GM18505 (cell line): ENCODE measurements around the gene NUF2.

Experiments used
- ATAC-seq: cut with Tn5 transposase; IDR thresholded peaks from one replicate; pipeline ENCODE4 v1.9.1; 2021; ENCODE audit not compliant: unreplicated experiment
- POLR2A ChIP-seq: IDR thresholded peaks from 4 replicates; pipeline ENCODE4 v1.6.1; 2011; ENCODE audit warnings: borderline replicate concordance; ENCODE audit not compliant: insufficient read depth, insufficient read length; ENCODE audit errors: extremely low read depth

The NUF2 gene

DNA sequence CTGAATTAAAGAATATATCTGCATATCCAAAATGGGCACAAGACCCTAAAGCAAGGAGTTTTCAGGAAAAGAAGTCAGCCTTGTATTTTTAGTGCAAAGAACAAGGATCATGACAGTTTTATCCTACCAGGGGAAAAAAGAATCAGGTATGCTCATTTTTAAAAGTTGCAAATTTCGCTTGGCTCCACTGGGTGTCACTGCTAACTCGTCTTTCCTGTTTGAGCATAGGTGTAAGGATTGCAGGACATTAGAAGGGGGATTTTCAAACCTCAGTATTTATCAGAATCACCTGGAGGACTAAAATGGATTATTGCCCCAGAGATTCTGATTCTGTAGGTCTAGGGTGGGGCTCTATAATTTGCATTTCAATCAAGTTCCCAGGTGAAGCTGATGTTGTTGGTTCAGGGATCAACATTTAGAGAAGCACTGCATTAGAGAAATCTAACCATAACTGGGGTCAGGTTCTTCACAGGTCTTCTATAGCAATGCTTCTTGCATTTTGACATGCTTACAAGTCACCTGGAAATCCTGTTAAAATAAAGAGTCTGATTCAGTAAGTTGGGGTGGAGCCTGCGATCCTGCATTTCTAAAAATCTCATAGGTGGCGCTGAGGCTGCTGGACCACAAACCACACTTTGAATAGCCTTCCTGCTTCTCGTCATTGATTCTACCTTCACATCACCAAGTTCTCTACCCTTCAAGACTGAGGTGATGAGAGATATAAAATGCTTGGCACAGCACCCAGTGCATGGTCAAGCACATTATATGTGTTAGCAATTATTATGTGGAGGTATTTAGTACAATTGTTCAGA is 39.6 kb downstream of the NUF2 start:
- TF ChIP-seq POLR2A: no peak
- no peak for ATAC-seq

GRCh38 chr1:163365186-163365585 is 43.4 kb downstream of the NUF2 start:
- no peak for TF ChIP-seq POLR2A
- no peak for ATAC-seq

GRCh38 chr1:163366555-163366954 is 44.8 kb downstream of the NUF2 start:
- TF ChIP-seq POLR2A: no peak
- ATAC-seq: no peak

- TF ChIP-seq POLR2A: no peak
- no peak for ATAC-seq
These were observed 46.0 kb downstream of the NUF2 start for GRCh38 chr1:163367721-163368120.

- TF ChIP-seq POLR2A: no peak
- ATAC-seq: no peak
These were observed 50.8 kb downstream of the NUF2 start for GRCh38 chr1:163372576-163372975.

DNA sequence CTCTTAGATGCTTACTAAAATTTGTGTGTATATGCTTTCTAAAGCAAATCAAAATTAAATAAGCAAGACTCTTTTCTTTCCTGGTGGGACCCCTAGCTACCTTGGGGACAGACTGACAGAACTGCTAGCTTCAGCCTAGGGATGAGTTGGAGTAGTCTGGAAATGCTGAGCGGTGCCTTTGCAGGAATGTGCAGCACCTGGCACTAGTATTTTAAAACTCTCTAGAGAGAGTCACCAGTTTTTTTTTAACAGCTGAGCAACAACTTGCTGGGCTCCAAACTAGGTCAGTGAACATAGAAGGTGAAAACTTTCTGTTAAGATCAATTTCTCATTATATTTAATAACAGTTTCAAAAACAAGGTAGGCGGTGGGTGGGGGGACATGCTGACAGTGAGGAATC is 56.8 kb downstream of the NUF2 start:
- ATAC-seq: no peak
- TF ChIP-seq POLR2A: no peak

DNA sequence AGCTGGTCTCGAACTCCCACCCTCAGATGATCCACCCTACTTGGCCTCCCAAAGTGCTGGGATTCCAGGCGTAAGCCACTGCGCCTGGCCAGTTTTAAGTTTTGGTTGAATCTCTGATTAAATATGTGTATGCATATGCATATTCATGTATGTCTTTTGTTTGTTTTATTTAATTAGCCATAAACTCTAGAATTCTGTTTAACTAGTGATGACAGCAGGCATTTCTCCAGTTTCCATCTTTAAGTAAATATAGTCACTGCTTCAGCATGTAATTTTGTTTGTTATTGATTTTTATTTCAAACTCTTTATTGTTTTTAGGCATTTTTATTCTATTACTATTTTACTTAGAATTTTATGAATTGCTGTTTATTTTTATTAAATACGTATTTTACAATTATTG is 58.0 kb downstream of the NUF2 start:
- ATAC-seq: no peak
- TF ChIP-seq POLR2A: no peak

GRCh38 chr1:163381487-163382184 is 59.9 kb downstream of the NUF2 start:
- no peak for TF ChIP-seq POLR2A
- no peak for ATAC-seq

- no peak for ATAC-seq
- TF ChIP-seq POLR2A: no peak
These were observed 60.6 kb downstream of the NUF2 start for GRCh38 chr1:163382395-163382794.

- TF ChIP-seq POLR2A: no peak
- no peak for ATAC-seq
These were observed 65.4 kb downstream of the NUF2 start for GRCh38 chr1:163387146-163387545.

DNA sequence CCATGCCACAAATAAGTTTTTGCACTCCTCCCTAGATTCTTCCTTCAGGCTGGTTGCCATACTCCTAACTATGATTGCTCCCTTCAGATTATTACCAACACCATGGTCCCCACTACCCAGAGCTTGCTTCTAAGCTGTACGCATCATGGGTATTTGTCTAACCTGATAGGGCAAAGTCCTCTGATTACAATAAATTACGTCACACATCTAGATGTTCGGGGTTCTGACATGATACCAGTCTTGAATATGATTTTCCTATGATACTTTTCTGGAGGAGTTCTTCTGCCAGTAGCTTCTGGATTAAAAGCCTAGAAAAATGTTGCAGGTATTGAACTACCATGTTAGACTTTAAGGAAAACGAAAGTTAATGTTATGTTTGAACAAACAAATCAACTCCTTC is 67.2 kb downstream of the NUF2 start:
- no peak for TF ChIP-seq POLR2A
- no peak for ATAC-seq

DNA sequence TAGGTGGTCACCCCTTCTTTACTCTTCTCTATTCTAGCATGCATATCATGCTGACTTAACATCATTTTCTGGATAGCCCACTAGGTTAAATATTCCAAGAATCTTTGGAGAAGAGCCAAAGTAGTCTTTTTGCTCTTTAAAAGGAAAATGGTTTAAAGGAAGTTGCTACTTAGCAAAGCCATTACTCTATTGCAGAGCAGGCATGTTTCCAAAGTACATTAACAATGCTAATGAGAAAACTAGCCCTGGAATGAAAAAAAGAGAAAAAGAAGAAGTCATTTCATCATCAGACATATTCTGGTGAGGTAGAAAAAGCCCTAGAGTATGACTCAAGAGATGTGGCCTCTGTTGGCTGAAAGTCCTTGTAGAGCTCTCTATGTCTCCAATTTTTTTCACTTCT is 74.0 kb downstream of the NUF2 start:
- no peak for ATAC-seq
- no peak for TF ChIP-seq POLR2A

DNA sequence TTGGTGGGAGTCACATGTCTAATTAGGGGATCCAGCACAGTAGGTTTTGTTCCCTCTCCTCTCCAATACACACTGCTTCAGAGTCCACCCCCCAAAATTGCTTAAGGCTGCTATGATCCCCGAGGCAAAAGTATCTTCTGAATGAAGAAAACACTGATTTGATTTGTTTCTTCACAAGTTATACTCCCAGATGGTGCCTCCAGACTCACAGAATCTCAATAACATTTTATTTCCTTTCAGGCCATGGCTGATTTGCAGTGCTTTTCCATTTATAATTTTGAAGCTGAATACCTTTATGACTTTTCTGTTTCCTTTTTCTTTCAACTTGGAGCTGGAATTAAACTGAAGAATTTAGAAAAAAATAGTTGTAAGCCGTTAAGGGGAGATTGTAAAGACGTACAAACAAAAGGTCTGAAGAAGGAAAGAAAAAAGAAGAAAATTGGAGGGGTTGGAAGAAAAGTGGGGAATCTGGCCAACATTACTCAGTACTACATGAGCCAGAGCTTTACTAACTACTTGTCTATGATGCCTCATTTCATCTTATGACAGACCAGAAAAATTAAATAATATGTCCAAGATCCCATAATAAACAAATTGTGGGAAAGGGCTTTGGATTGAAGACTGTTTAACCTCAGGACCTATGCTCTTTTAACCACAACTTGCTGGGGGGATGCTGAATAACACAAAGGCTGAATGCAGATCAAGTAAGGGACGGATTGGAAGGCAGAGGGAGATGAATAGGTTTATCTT is 75.9 kb downstream of the NUF2 start:
- TF ChIP-seq POLR2A: no peak
- no peak for ATAC-seq
